T-helper 1 cell (primary cell): ENCODE results near the gene RRP8.
A peak's percentile ranks its signal among the peaks of the same experiment; 100 is the strongest.

Experiments
- DNase-seq, 5 donors: peaks; one replicate each; pipeline ENCODE4 v3.0.0-alpha.2; 2012 to 2020

RRP8 gene

GRCh38 chr11:6632116-6633073, 29.0 kb upstream of the RRP8 start:
- no peak for DNase-seq

- no peak for DNase-seq
Measured at GRCh38 chr11:6631361-6631890, 28.0 kb upstream of the RRP8 start.

- no peak for DNase-seq
Measured at GRCh38 chr11:6630632-6631291, 27.3 kb upstream of the RRP8 start.

GRCh38 chr11:6629892-6630631, 26.6 kb upstream of the RRP8 start:
- no peak for DNase-seq

GRCh38 chr11:6629573-6629891, 26.1 kb upstream of the RRP8 start:
- no peak for DNase-seq

GRCh38 chr11:6628526-6628925, 25.1 kb upstream of the RRP8 start:
- DNase-seq: no peak

- DNase-seq: peak in 1 of 5 donors; percentile 33
Measured at GRCh38 chr11:6627762-6628241, 24.4 kb upstream of the RRP8 start.

GRCh38 chr11:6626971-6627761, 23.8 kb upstream of the RRP8 start:
- DNase-seq: no peak

GRCh38 chr11:6625832-6626420, 22.5 kb upstream of the RRP8 start:
- no peak for DNase-seq

GRCh38 chr11:6625156-6625831, 21.9 kb upstream of the RRP8 start:
- DNase-seq: no peak

GRCh38 chr11:6623391-6624363, 20.3 kb upstream of the RRP8 start:
- DNase-seq: no peak

- no peak for DNase-seq
Measured at GRCh38 chr11:6622261-6623171, 19.1 kb upstream of the RRP8 start.

- DNase-seq: no peak
Measured at GRCh38 chr11:6621711-6622211, 18.3 kb upstream of the RRP8 start.

- DNase-seq: no peak
Measured at GRCh38 chr11:6620636-6621035, 17.2 kb upstream of the RRP8 start.

- DNase-seq: peak; percentile 77 to 89 (median 86)
Measured at GRCh38 chr11:6619004-6619745, 15.8 kb upstream of the RRP8 start, which contains the start of gene TPP1. Gene TPP1 (minus strand): TSS chr11:6619422. CDS start chr11:6619400, 22 bp downstream.

GRCh38 chr11:6618117-6619003, 14.9 kb upstream of the RRP8 start:
- DNase-seq: peak; percentile 42 to 72 (median 60)
